GM18519 (cell line): ENCODE data around the gene KCMF1.

Source experiments
- ATAC-seq: cut with Tn5 transposase; IDR thresholded peaks from one replicate; pipeline ENCODE4 v1.9.1; 2021; ENCODE audit warnings: mild to moderate bottlenecking, moderate library complexity; ENCODE audit not compliant: unreplicated experiment, low FRiP score

The KCMF1 gene

DNA sequence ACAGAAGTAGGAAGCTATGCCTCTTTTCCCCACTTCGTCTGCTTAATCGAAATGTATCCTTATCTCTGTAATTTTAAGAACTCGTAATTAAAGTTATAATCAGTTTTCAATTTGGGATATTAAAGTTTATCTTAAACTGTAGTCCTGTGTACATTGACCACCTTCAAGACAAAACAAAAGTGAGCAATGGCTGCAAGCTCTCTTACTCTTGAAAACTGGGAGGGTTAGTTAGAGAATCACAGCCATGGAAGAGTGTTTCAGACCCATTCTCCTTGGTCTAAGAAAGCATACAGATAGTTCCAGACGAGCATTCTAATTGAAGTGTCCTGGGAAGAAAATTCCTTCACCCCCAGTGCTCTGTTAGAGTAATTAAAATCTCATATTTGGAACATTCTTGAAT is 2.0 kb downstream of the KCMF1 start:
- ATAC-seq = no peak

DNA sequence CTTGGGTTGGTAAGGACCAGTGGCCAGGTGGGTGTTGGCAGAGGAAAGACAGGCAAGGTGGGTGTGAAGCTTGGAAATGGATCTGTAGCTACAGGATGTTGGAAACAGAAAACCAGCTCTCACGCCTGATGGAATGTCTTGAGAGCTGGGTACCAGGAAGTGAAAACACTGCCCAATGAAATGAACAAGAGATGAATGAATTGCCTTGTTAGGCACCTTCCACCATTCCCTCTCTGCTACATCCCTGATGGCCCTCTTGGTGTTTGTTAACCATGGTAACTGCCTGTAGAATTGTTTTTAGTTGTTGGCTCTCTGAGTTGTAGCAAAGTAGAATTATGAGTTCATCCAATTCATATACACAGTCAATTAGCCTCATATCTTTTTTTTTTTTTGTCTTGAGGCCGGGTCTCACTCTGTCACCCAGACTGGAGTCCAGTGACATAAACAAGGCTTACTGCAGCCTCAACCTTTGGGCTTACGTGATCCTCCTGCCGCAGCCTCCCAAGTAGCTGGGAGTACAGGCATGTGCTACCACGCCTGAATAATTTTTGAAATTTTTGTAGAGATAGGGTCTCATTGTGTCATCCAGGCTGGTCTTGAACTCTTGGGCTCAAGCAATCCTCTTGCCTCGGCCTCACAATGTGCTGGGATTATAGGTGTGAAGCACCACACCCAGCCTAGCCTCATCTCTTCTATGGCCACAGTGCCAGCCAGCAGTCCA is 9.5 kb downstream of the KCMF1 start:
- no peak for ATAC-seq

DNA sequence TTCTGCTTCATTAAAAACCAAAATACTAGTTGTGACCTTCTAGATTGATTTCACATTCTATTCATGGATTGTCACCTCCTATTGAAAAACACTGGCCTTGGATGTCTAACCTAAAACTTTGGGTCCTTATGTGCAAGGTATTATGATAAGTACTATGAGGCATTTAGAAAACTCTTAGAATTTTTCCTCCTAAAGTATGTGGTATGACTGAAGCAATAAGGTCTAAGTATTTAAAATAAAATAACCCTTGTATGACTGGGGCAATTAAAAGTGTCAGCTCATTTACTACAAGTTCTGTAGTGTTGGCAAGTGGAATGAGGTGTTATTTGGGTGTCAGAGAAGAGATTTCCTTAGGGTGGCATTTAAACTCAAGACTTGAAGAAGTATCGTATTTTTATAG is 15.1 kb downstream of the KCMF1 start:
- no peak for ATAC-seq

DNA sequence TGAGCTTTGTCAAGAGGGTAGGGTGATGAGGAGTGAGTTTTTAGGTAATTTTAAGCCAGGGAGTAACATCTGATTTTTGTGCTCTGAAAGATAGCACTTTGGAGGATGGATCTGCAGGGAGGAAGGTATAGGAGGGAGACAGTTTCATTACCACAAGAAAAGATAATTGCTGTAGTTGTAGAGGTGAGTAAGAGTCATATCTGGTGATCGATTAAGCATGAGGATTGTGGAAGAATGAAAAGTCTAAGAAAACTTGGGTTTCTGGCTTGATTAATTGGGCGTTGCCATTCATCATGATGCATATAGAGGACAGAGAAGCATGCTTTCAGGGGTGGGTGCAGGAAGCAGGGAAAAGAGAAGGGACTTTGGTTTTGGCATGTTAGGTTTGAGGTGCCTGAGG is 18.5 kb downstream of the KCMF1 start:
- no peak for ATAC-seq

DNA sequence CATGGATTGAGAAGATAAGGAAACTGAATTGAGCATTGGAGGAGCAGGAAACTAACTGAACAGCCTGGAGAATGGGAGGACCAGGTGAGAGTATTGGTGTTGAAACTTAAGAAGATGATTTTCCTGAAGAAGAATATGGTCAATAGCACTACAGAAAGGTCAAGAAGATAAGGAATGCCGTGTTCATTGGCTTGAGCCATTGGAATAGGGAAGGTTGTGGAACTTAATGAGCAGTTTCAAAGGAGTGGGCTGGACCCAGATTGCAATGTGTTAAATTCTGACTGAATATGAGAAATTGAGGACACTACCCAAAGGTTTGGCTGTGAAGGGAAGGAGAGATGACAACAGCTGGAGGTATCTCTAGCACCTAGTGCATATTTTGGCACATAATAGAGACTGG is 19.0 kb downstream of the KCMF1 start:
- ATAC-seq = no peak

DNA sequence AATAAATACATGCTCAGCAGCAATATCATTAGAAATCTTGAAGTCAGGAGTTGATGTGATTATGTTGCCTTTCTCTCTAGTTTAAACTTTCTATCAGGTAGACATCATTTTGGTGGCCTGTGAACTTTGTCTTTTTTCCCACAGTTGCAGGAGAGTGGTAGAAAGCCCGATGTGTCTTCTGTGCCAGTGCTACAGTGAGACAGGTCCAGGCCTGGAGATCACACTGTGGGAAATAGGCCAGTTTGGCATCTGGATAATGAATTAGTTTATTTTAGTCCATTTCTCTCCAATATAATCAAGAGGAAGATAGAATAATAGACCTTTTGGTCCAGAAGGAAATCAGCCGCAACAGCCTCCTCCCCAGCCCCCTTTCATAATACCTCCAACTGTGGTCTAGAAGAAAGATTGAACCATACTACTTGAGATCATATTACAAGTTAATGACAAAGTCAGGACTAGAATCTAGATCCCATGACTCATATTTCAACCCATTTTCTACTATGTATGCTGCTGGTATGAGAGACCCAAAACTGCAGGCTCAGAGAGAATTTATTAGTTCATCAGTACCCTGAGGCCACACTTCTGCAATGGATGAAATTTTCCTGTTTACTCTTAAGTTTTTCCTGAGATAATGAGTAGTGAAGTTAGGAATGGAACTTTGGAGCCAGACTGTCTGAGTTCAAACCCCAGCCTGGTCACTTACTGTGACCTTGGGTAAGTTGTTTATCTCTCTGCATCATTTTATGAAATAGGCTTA is 20.6 kb downstream of the KCMF1 start:
- ATAC-seq = no peak

DNA sequence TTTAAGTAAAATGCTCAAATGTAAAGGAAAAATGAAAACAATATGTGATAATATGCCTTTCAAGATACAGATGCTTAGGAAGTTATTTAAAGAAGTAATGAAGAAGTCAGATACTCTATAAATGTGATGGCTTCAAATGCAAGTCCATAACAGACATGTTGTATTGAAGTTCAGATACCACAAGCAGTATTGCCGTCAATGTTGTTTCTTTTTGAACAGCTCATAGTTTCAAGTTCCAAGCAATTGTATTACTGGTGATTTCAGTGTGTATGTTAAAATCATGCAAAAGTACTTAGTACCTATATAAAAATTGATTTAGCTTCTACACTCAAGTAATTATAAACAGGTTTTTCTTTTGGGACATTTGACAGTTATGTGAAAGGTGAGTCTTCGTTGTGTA is 24.9 kb downstream of the KCMF1 start:
- ATAC-seq = no peak

DNA sequence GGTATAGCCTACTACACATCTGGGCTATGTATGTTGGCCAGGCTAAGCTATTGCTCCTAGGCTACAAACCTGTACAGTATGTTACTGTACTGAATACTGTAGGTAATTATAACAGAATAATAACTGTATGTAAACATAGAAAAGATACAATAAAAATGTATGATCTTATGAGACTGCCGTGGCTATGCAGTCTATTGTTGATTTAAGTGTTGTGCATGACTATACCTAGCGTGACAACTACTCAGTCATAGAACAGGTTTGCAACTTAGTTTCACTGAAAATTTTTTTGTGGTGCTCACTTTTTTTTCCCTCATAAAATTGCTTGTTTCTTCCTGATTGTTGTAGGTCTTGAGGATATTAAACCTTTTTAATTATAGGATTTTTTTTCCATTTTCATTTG is 25.9 kb downstream of the KCMF1 start:
- ATAC-seq = no peak

DNA sequence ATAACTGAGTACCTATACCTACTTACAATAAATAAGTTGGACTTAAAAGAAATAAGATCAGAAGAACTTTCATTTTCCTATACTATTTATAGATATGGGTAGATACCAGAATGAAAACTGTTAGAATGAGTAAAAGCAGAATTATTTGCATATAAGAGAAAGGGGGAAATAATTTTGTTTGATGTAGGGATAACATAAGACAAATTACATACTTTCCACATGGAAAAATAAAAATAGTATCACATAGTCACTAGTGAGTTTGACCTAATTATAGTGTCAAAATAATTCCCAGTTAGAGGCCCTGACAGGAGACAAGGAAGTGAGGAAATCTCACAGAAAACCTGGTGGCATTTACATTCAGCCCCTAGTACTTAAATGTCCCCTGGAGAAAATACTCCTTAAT is 28.6 kb downstream of the KCMF1 start:
- ATAC-seq = no peak

DNA sequence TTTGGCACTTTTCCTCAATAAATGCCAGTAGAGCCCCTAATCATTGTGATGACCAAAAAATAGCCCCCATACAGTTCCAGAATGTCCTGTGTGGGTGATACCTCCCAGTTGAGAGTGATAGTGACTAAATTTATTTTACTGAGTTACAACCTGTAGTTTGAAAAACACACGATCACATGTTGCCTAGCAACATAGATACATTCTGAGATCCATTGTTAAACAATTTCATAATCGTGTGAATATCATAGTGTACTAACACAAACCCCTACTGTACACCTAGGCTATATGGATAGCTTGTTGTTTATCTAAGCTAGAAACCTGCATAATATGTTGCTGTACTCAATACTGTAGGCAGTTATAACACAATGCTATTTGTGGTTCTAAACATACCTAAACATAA is 30.6 kb downstream of the KCMF1 start:
- no peak for ATAC-seq

DNA sequence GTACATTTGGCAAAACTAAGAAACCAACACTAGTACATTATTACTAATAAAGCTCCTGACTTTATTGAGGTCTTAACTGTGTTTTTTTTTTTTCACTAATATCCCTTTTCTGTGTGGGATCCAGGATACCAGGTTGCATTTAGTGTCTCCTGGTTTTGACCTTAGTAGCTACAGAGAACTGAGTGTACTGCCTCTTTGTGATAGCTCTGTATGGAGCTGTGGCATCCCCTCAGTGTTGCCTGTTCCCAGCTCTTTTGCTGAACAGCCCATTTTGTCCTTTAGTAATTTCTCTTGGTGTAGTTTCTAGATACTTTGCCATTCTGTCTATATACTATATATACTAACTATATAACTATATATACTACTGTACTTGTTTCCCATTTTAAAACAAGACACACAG is 31.6 kb downstream of the KCMF1 start:
- ATAC-seq = no peak

DNA sequence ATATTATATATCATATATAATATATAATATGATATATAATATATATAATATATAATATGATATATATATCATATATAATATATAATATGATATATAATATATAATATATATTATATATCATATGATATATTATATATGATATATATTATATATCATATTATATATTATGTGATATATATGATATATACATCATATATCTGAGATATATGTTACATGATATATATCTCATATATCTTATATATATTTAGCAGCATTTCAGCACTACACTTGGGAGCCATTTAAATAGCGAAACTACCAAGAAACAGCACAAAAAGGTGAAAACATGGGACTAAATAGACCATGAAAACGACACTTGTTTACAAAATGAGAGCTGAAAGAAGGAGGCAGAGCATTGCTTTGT is 37.3 kb downstream of the KCMF1 start:
- ATAC-seq = no peak

DNA sequence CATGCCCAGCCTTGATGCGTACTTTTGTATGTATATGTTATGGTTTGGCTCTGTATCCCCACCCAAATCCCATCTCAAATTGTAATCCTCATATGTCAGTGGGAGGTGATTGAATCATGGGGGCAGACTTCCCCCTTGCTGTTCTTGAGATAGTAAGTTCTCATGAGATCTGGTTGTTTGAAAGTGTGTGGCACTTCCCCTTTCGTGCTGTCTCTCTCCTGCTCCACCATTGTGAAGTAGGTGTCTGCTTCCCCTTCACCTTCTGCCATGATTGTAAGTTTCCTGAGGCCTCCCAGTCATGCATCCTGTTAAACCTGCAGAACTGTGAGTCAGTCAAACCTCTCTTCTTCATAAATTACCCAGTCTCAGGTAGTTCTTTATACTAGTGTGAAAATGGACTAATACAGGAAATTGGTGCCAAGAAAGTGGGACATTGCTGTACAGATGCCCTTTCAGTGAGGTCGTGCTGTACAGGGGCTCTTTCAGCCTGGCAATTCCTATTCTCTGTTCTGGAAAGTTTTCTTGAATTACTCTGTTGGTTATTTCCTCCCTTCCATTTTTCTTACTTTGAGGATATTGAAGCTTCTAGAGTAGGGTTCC is 38.2 kb downstream of the KCMF1 start:
- ATAC-seq = no peak

DNA sequence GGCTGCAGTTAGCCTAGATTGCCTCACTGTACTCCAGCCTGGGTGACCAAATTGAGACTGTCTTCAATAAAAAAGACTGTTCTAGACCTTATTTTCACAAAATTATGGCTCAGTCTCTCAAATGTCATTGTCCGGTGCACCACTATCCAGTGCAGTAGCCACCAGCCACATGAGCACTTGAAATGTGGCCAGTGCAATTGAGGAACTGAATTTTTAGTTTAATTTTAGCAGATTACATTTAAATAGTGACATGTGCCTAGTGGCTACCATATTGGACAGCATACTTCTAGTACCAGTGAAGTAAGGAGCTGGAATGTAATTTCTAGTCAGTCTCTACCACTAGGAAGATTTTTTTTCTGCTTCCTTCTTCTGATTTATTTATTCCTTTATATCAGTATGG is 39.4 kb downstream of the KCMF1 start:
- ATAC-seq = no peak

DNA sequence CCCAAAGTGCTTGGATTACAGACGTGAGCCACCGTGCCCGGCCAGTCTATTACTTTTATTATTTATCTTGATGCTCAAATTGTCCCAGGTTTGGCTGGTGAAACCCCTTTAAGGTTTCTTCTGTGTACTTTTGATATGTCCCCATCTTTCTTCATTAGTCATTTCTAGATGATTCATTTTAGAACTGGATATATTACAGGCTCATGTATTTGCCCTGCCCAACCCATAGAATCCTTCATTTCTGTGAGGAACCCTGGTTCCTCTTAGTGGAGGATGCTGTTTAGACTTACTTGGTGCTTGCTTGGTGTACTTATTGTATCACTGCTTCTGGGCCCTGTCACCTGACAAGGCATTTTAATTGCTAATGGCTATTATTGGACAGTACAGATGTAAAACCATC is 40.1 kb downstream of the KCMF1 start:
- ATAC-seq = no peak

DNA sequence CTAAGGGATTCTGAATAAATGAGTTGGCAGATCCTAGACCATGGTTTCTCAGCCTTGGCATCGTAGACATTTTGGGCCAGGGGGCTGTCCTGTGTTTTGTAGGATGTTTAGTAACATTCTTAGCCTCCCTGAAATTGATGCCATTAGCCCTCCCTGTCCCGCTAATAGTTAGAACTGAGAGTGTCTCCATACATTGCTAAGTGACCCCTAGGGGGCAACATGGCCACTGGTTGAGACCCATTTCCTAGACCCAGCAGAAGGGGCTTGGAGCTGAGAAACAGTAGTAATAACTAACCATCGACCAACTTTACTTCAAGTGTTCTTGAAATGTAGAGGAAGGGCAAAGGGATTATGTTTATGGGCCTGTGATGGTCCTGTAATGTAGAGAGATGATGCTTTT is 40.8 kb downstream of the KCMF1 start:
- no peak for ATAC-seq

DNA sequence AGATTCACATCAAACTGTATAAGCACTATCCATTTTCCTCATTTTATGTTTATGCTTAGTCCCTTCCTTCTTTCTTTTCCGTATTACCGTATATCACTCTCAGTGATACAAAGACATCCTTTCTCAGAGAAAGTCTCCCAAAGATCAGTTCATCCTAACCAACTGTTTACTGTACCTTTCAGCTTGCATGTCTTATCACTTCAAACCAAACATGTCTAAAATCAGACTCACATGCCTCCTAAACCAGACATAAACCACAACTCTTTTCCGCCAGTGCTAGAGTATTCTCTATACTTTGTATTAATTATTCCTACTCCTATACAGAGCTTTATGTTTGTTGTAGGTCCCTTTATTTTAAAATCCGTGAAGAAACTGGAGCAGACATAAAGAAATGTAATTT is 41.5 kb downstream of the KCMF1 start:
- no peak for ATAC-seq

DNA sequence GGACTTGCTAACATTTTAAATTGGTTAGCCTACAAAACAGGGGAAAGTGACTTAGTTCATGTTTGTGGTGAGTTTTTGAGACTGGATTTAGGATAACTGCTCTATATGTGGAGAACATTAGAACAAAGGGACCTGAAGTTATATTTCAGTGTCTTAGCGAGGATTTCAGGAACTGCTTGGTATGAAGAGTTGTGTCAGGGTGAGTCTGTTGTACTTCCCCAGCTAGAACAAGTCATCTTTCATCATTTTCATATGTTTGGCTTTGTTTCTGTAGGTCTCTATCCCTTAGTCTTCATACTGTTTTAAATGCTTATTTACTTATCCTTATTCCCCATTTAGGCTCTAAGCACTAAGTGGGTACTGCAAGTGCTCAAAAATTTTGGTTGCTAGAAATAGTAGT is 41.9 kb downstream of the KCMF1 start:
- no peak for ATAC-seq

DNA sequence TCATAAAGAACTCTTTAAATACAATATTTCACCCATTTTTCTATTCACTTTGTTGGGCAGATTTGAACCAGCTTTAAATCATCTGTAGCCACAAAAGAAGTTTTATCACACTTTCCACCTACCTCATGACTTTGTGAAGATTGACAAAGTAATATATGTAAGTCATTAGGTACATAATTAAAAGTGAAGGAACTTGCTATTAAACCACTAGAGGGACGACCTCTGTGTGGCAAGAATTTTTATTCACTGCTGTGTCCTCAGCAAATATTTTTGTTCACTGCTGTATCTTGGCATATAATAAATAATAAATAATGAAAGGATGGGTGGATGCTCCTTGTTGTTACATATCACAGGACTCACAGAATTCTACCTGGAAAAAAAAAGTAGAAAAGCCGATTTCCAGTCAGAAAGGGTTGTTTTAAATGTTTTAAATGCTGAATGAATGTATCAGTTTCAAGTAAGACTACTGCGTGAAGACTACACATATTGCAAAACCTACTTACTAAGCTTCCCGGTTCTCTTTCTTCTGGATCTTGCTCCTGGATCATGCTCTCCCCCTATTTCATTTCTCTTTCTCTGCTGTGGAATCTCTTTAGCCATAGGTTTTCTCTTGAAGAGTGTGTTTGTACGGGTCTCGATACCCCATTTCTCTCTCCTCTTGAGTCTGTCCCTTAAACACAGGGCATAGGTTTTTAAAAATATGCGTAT is 44.8 kb downstream of the KCMF1 start:
- ATAC-seq = no peak

DNA sequence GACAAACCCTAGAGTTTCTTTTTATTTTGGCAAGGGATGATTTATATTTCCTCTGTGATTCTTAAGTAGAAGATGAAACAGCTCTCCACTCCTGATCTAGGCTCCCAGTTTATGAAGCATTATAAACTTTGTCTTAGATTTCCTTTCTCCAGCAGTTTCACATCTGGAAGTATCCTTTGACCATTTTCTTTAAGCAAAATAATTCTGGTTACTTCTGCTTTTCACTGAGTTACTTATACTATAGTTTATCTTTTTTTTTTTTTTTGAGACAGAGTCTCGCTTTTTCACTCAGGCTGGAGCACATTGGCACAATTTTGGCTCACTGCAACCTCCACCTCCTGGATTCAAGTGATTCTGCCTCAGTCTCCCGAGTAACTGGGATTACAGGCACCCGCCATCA is 45.5 kb downstream of the KCMF1 start:
- no peak for ATAC-seq

DNA sequence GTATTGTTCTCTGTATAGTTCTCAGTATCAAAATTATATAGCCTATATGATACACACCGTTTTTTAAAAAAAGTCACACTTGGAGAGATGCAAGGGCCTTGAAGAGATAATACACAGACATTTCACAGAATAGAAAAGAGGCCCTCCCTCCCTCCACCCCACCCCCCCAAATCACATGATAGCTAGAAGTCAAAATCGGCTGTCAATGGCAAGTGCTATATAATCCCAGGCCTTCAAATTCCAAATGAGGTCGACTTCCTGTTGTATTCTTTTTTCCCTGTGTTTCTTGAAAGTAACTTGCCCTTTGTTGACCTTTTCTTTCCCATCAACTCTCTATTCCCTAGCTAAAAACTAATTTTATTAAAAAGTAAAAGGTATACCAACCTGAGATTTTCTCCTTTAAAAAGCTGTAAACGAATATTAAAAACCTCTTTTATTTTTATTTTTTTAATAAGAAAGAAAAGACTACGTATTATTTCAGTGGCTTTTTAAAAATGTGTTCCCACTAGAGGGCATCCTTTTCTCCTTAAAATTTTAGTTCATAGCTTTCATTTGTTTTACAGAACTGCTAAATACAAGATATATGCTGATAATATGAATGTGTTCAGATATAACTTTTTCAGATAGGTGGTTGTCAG is 46.6 kb downstream of the KCMF1 start:
- ATAC-seq = no peak
